Sigmoid colon (tissue), 7 donors: ENCODE data around the gene SPDL1. TPM values are rescaled to one million over a fixed set of nuclear protein-coding genes. Genes with fewer than 3 reads are reported as not detected.

Experiments
- DNase-seq: peaks from one replicate; pipeline ENCODE4 v3.0.0-alpha.2; 2019
- H3K27ac ChIP-seq, 4 donors: fragments of 200-600 bp; sonication (generic); one replicate each; pipeline ENCODE4 v1.5.1; 2016 to 2019; ENCODE audit warnings: mild to moderate bottlenecking in 1 of 4
- H3K27me3 ChIP-seq, 3 donors: fragments of 200-600 bp; sonication (generic); one replicate each; pipeline ENCODE4 v1.5.1; 2019; ENCODE audit warnings: mild to moderate bottlenecking in 1 of 3
- H3K36me3 ChIP-seq, 4 donors: fragments of 200-600 bp; sonication (generic); one replicate each; pipeline ENCODE4 v1.5.1; 2016 to 2019
- H3K4me1 ChIP-seq, 4 donors: fragments of 200-600 bp; sonication (generic); one replicate each; pipeline ENCODE4 v1.5.1; 2017 to 2019
- H3K4me3 ChIP-seq, 4 donors: fragments of 200-600 bp; sonication (generic); one replicate each; pipeline ENCODE4 v1.5.1; 2017 to 2019; ENCODE audit warnings: mild to moderate bottlenecking in 2 of 4, moderate library complexity in 1 of 4
- H3K9me3 ChIP-seq, 4 donors: fragments of 200-600 bp in 3 of 4; sonication (generic) in 3 of 4; one replicate each; pipeline versions ENCODE4 v1.5.1 to v1.6.1; 2013 to 2019
- EP300 ChIP-seq, 4 donors: sonication (generic); formaldehyde crosslinking; IDR thresholded peaks; one replicate each; pipeline ENCODE4 v1.6.1; 2017; ENCODE audit warnings: antibody characterized with exemption in 4 of 4
- POLR2A ChIP-seq, 2 donors: fragments of 450-650 bp; IDR thresholded peaks; one replicate each; pipeline ENCODE4 v1.6.1; 2016; ENCODE audit warnings: antibody characterized with exemption in 2 of 2, mild to moderate bottlenecking in 2 of 2, moderate library complexity in 2 of 2
- POLR2AphosphoS5 ChIP-seq, 4 donors: sonication (generic); formaldehyde crosslinking; IDR thresholded peaks; one replicate each; pipeline ENCODE4 v1.6.1; 2017; ENCODE audit warnings: antibody characterized with exemption in 4 of 4
- WGBS, 2 donors: extraction: QIAGEN DNeasy Blood & Tissue Kit; methylation state at CpG; one replicate each; pipeline ENCODE4 v1.1.7; 2013; 5-methylcytosine and 5-hydroxymethylcytosine counted together
- intact Hi-C: fragments of 100-400 bp; cut with DNase I; formaldehyde crosslinking; loops from one replicate; pipeline ENCODE4 v1.15.1; 2023
- polyA plus RNA-seq, 3 donors: library from polyadenylated mRNA; stranded (reverse); fragments of 200-250 nt; gene quantifications; one replicate each; pipeline ENCODE4 v1.2.3, GENCODE V29; 2013
- total RNA-seq, 4 donors: library from RNA; depleted of rRNA; stranded (reverse); fragments of >200 nt; gene quantifications; one replicate each; pipeline ENCODE4 v1.1.0, GENCODE V29; 2016
- TF ChIP-seq, protein P1 (sequence below), 4 experiments: fragments of 450-650 bp in 3 of 4; fragments of 200-600 bp in 1 of 4; IDR thresholded peaks; one replicate each; pipeline ENCODE4 v1.5.1; 2016 to 2019; ENCODE audit warnings: antibody characterized with exemption in 4 of 4, mild to moderate bottlenecking in 3 of 4, moderate library complexity in 2 of 4
- donor health status: healthy with polysubstance abuse.
- donor health status: Bipolar disorder and iron deficiency.
- donor health status: healthy.

SPDL1 gene
- total RNA-seq: 10 to 100 TPM in 1 of 4 donors, 1 to 10 TPM in 3; 3.0 to 14.7 (median 9.0) TPM
- polyA plus RNA-seq: 1 to 10 TPM; 3.6 to 9.3 (median 4.9) TPM

DNA sequence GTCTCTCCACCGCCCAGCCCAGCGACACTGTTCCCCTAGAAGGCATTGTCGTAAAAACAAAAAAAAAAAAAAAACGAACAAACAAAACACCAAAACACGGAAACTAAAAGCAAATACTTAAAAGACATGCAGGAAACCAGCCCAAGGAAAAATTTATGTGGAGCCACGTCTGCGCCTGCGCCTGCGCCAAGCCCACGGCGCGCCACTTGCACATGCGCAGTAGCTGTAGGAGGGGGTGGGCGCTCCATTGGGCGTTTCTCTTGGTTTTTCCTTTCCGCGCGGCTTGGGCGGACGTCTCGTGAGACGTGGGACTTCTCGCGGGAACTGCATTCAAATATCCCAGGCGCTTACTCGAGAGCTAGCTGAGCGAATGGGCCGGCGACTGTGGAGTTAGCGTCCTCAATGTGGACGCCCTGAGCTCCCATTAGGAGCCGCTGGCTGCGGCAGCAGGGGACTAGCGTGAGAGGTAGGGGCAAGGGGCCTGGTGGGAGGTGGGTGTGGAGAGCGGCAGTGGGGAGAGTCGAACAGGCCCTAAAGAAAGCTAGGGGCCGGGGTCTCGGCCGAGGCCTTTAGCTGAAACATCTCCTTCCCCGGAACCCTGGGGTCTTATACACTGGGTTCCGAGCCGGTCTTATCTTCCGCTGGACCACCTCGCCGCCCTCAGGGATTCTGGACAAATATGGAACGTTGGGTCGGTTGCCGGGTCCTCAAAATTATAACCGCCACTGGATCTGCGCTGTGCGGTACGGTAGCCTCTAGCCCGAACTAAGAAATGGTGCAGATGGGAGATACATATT lies at the start of gene SPDL1:
TSS of gene SPDL1 (plus strand) at position 350 of the 797 bp plus-strand sequence. CDS start 4,644 bp downstream, outside the sequence.
- peaks cover 0 to 3% (median 0%) of the 10 kb centered on the region in 4 donors for H3K36me3 ChIP-seq
- 0 to 1% methylated on average over 53 of the region's 53 CpGs for WGBS, 2 donors
- no peaks in the 10 kb centered on the region for H3K27me3 ChIP-seq
- H3K27ac ChIP-seq: peak within 1 kb of the TSS; percentile 78 to 87 (median 82)
- peak within 1 kb of the TSS; percentile 69 to 88 (median 80) for H3K4me3 ChIP-seq
- peaks cover 0 to 18% (median 10%) of the 10 kb centered on the region in 4 donors for H3K4me1 ChIP-seq
- DNase-seq: peak; percentile 97
- intact Hi-C loops: loop anchor here (5.0 kb wide), 3 partner anchors 281 to 1006 kb away; partner anchors contain the start of genes PANK3 and SLIT3
- no peaks in the 10 kb centered on the region for H3K9me3 ChIP-seq
- no peak for TF ChIP-seq POLR2A (IDR thresholded peaks at IDR 0.05)
- TF ChIP-seq EP300 (IDR thresholded peaks at IDR 0.05): no peak
- TF ChIP-seq, protein P1, sequence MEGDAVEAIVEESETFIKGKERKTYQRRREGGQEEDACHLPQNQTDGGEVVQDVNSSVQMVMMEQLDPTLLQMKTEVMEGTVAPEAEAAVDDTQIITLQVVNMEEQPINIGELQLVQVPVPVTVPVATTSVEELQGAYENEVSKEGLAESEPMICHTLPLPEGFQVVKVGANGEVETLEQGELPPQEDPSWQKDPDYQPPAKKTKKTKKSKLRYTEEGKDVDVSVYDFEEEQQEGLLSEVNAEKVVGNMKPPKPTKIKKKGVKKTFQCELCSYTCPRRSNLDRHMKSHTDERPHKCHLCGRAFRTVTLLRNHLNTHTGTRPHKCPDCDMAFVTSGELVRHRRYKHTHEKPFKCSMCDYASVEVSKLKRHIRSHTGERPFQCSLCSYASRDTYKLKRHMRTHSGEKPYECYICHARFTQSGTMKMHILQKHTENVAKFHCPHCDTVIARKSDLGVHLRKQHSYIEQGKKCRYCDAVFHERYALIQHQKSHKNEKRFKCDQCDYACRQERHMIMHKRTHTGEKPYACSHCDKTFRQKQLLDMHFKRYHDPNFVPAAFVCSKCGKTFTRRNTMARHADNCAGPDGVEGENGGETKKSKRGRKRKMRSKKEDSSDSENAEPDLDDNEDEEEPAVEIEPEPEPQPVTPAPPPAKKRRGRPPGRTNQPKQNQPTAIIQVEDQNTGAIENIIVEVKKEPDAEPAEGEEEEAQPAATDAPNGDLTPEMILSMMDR (IDR thresholded peaks at IDR 0.05): no peak
- peak in 3 of 4 donors; percentile 43 to 85 (median 54) for TF ChIP-seq POLR2AphosphoS5 (IDR thresholded peaks at IDR 0.05)

GRCh38 chr5:169534311-169534880 lies 49.2 kb upstream of the SPDL1 start:
- WGBS, 2 donors: 65 to 80% methylated on average over 2 of the region's 2 CpGs
- Histone ChIP-seq H3K4me3 (no peak overlapping the region), H3K9me3 (no peaks in the 10 kb centered on the region), H3K27ac (peak overlapping the region in 1 of 4 donors; percentile 25), H3K4me1 (no peaks in the 10 kb centered on the region), H3K36me3 (no peaks in the 10 kb centered on the region), H3K27me3 (no peaks in the 10 kb centered on the region)
- TF ChIP-seq POLR2AphosphoS5 (IDR thresholded peaks at IDR 0.05) (no peak), EP300 (IDR thresholded peaks at IDR 0.05) (no peak), POLR2A (IDR thresholded peaks at IDR 0.05) (no peak)
- TF ChIP-seq, protein P1 (IDR thresholded peaks at IDR 0.05): no peak
- intact Hi-C loops: no loop called here
- DNase-seq: no peak

GRCh38 chr5:169534939-169535338 lies 48.6 kb upstream of the SPDL1 start:
- TF ChIP-seq, protein P1 (IDR thresholded peaks at IDR 0.05): no peak
- TF ChIP-seq POLR2A (IDR thresholded peaks at IDR 0.05) (no peak), POLR2AphosphoS5 (IDR thresholded peaks at IDR 0.05) (no peak), EP300 (IDR thresholded peaks at IDR 0.05) (no peak)
- Histone ChIP-seq H3K9me3 (no peaks in the 10 kb centered on the region), H3K4me1 (no peaks in the 10 kb centered on the region), H3K36me3 (no peaks in the 10 kb centered on the region), H3K27me3 (no peaks in the 10 kb centered on the region), H3K27ac (peak overlapping the region in 1 of 4 donors; percentile 25), H3K4me3 (no peak overlapping the region)
- no peak for DNase-seq
- intact Hi-C loops: no loop called here

DNA sequence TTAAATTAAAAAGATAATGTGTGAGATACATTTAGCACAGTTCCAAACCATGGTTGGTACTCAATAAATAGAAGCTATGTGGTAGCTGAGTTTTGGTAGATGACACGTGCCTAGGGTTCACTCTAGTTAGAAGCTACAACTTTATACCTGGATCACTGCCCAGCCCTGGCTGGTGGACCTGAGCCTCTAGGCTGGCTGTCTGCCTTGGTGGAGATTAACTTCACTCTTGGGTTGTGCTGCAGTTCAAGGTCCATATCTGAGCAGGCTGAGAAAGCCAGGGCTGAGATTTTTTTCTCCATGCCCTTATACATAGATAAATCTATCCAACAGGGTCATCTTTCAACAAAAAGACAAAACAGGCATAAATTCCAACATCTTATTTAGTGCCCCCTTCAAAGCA lies 44.6 kb upstream of the SPDL1 start:
- H3K4me1 ChIP-seq: no peaks in the 10 kb centered on the region
- H3K4me3 ChIP-seq: no peak overlapping the region
- no peak for DNase-seq
- intact Hi-C loops: no loop called here
- H3K27ac ChIP-seq: no peak overlapping the region
- WGBS, 2 donors: 14 to 76% methylated on average over 1 of the region's 1 CpG
- H3K27me3 ChIP-seq: no peaks in the 10 kb centered on the region
- H3K9me3 ChIP-seq: peaks cover 0 to 2% (median 0%) of the 10 kb centered on the region in 4 donors
- H3K36me3 ChIP-seq: no peaks in the 10 kb centered on the region
- TF ChIP-seq POLR2A (IDR thresholded peaks at IDR 0.05) (no peak), EP300 (IDR thresholded peaks at IDR 0.05) (no peak), POLR2AphosphoS5 (IDR thresholded peaks at IDR 0.05) (no peak)
- TF ChIP-seq, protein P1 (IDR thresholded peaks at IDR 0.05): no peak
